GM21786 (cell line): Measurements from ENCODE around the gene SDR9C7.
"Not testable (repeated sequence)": the region's sequence is repeated elsewhere in the genome, so short reads cannot be mapped to it uniquely, and the experiment has no call there.

Experiments
- ATAC-seq: cut with Tn5 transposase; IDR thresholded peaks from one replicate; pipeline ENCODE4 v1.9.1; 2021; ENCODE audit not compliant: unreplicated experiment

SDR9C7 gene

GRCh38 chr12:56933826-56934625 lies at the start of gene SDR9C7:
TSS of gene SDR9C7 (minus strand) at chr12:56934408. CDS start at chr12:56934261, 147 bp downstream.
- no peak for ATAC-seq

DNA sequence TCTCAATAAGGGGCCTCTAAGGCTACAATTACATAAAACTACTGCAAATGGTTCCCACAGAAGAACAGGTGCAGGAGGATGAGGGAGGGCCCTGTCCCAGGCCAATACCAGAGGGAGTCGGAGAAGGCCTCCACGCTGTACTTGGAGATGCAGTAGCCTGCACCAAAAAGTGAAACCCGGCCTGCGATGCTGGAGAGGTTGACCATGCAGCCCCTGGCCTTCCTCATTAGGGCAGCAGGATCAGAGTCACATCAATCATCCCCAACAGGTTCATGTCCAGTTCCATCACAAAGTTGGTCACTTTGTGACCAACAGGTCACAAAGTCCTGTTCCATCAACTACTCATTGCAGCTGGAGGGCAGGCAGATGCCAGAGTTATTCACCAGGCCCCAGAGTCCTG lies 49.2 kb upstream of the SDR9C7 start:
- ATAC-seq, result no peak

DNA sequence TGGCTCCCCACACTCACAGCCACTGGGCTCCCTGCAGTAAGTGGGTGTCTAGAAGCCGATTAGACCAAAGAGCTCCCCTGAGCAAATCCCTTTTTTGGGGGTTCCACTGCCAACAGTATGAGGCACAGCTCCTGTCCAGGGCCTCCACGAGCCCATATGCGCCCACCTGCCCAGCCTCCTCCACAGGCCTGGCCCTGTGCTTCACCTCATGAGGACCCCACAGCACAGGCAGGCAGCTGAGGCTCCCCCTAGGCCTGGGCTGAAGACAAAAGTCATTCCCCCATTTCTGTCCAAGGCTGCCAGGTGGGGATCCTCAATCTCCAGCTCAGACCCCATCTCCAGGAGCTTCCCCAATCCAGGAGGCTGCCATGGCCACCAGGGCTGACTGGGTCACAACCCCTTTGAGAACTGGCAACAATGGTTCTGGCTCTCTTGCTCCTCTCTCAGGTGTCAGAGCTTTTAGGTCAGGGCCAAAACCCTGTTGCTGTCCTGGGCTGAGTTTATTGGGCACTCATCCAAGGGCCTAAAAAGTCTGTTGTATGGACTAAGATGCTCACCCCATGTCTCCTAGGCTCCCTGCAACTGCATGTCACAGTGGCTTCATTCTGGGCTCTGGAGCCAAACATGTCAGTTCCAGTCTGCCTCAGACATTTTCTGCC lies 48.5 kb upstream of the SDR9C7 start:
- not testable (repeated sequence) for ATAC-seq

DNA sequence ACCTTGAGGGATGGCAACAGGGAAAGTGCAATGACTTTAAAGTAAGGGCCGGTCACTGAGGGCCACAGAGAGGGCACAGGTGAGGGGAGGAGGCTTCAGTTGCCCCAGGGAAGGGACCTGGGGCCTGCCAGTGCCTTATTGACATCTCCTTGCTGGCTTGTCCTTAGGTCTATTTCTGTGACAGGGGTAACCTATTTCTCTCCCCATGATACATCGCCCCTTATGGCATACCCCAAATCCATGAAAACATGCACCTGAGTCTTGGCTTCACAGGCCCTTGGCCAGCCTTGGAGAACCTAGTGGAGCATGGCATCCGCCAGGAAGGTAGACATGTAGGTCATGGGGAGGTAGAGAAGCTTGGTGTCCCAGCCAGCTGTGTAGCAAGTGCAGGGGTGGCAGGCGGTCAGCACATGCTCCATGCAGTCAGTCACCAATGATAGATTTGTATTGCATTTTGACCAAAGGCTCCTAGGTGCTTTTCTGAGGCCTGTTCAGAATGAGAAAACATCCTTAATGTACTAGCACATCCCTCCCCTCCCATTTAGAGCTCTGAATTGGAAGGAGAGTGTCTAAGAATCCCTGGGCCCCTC lies 46.8 kb upstream of the SDR9C7 start:
- ATAC-seq, result no peak

DNA sequence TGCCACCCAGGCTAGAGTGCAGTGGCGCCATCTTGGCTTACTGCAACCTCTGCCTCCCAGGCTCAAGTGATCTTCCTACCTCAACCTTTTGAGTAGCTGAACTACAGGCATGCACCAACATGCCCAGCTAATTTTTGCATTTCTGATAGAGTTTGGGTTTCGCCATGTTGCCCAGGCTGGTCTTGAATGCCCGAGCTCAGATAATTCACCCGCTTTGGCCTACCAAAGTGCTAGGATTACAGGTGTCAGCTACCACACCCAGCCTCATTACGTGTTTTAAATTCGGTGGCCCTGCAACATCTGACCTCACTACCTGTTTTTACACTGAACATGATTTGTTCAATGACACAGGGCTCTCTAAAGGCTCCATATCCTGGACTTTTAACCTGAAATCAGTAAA lies 46.1 kb upstream of the SDR9C7 start:
- ATAC-seq, result no peak

- no peak for ATAC-seq
These were observed 45.4 kb upstream of the SDR9C7 start for GRCh38 chr12:56979628-56980027.

DNA sequence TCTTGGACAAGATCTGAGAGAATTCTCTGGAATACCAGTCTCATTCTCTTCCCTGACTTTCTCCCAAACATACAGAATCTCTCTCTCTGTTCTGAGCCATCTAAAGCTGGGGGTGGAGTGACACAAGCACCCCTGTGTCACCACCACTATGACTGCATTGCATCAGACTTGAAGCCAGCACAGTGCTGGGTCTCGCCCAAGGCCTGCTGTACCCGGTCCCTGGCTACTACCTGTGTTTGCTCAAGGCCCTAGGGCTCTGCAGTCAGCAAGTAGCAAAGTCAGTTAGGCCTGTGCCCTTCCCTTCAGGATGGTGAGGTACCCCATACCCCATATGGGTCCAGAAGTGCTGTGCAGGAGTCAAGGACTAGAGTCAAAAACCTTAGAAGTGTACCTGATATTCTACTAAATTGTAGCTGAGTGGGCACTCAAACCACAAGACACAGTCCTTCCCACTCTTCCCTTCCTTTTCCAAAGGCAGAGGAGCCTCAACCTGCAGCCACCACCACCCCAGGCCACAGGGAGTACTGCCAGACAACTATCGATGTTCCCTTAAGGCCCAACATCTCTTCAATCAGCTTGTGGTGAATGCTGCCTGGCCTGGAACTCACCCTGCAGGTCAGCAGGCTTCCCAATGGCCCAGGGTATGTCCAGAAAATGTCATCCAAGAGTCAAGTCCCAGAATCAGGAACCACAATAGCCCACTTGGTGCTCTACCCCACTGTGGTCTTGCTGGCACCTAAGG lies 44.4 kb upstream of the SDR9C7 start:
- no peak for ATAC-seq

DNA sequence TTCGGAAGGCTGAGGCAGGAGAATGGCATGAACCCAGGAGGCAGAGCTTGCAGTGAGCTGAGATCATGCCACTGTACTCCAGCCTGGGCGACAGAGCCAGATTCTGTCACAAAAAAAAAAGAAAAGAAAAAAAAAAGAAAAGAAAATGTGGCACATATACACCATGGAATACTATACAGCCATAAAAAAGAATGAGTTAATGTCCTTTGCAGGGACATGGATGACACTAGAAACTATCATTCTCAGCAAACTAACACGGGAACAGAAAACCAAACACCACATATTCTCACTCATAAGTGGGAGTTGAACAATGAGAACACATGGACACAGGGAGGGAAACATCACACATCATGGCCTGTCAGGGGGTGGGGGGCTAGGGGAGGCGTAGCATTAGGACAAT lies 43.2 kb upstream of the SDR9C7 start:
- not testable (repeated sequence) for ATAC-seq

DNA sequence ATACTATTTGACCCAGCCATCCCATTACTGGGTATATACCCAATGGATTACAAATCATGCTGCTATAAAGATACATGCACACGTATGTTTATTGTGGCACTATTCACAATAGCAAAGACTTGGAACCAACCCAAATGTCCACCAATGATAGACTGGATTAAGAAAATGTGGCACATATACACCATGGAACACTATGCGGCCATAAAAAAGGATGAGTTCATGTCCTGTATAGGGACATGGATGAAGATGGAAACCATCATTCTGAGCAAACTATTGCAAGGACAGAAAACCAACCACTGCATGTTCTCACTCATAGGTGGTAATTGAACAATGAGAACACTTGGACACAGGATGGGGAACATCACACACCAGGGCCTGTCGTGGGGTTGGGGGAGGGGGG lies 40.0 kb upstream of the SDR9C7 start:
- ATAC-seq, result not testable (repeated sequence)

- not testable (repeated sequence) for ATAC-seq
These were observed 34.7 kb upstream of the SDR9C7 start for GRCh38 chr12:56968910-56969309.

DNA sequence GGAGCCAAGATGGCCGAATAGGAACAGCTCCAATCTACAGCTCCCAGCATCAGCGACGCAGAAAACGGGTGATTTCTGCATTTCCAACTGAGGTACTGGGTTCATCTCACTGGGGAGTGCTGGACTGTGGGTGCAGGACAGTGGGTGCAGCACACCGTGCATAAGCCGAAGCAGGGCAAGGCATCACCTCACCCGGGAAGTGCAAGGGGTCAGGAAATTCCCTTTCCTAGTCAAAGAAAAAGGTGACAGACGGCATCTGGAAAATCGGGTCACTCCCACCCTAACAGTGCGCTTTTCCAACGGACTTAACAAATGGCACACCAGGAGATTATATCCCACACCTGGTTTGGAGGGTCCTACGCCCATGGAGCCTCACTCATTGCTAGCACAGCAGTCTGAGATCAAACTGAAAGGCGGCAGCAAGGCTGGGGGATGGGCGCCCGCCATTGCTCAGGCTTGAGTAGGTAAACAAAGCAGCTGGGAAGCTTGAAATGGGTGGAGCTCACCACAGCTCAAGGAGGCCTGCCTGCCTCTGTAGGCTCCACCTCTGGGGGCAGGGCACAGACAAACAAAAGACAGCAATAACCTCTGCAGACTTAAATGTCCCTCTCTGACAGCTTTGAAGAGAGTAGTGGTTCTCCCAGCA lies 31.9 kb upstream of the SDR9C7 start:
- not testable (repeated sequence) for ATAC-seq

GRCh38 chr12:56965124-56965523 lies 30.9 kb upstream of the SDR9C7 start:
- ATAC-seq, result not testable (repeated sequence)

DNA sequence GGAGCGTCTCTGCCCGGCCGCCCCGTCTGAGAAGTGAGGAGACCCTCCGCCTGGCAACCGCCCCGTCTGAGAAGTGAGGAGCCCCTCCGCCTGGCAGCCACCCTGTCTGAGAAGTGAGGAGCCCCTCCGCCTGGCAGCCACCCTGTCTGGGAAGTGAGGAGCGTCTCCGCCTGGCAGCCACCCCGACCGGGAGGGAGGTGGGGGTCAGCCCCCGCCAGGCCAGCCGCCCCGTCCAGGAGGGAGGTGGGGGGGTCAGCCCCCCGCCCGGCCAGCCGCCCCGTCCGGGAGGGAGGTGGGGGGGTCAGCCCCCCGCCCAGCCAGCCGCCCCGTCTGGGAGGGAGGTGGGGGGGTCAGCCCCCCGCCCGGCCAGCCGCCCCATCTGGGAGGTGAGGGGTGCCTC lies 29.3 kb upstream of the SDR9C7 start:
- ATAC-seq, result not testable (repeated sequence)

GRCh38 chr12:56962247-56962646 lies 28.0 kb upstream of the SDR9C7 start:
- not testable (repeated sequence) for ATAC-seq

- no peak for ATAC-seq
These were observed 24.2 kb upstream of the SDR9C7 start for GRCh38 chr12:56958422-56958821.

DNA sequence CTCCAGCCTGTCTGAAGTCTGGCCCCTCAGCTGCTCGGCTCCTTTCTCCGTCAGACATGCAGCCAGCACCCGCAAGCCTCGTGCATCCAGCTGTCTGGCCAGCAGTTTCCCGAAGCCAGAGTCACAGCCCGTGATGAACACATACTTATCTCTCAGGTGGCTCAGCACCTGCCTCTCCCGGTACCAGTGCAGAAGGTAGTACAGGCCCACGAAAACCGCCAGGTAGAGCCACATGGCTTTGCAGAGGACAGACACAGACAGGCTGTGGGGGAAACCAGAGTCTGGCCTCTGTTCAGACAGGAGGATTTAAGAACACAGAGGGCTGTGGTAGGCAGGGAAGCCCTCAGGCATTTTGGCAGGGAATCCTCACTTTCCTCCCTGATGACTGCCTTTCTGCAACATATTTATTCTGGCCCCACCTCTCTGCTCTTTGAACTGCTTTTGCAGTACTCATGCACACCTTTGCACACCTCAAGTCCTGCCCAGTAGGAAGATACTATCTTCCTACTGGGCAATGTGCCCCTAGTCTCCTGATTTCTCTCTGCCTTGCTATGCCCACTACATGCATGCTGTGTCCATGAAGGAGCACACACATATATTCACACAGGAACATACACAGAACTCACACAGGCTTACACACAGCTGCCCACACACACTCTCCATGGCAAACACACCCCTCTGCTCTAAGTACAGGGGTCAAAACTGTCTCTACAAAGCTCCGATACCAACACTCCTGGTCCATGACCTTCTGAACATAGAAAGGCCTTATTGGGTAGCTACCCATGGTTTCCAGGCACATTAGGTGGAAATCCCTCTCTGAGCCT lies 23.2 kb upstream of the SDR9C7 start, which contains the start of gene RDH16:
Gene RDH16, minus strand, starts transcription at position 380 of the 824 bp plus-strand sequence. Its CDS starts 146 bp downstream, at position 234.
- no peak for ATAC-seq

GRCh38 chr12:56955631-56956256 lies 21.5 kb upstream of the SDR9C7 start:
- no peak for ATAC-seq

DNA sequence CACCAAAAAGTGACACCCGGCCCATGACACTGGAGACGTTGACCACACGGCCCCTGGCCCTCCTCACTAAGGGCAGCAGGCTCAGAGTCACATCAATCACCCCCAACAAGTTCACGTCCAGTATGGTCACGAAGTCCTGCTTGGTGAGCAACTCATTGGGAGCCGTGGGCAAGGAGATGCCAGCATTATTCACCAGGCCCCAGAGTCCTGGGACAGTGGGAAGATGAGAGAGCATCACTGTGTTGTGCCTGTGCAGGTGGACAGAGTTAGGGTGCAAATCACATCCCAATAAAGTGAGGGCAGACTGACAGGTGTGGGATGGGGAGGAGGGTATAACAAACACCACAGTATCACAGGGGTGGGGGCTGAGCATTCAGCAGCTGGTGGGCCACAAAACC lies 20.7 kb upstream of the SDR9C7 start:
- no peak for ATAC-seq
